Left colon (tissue), 2 donors: ENCODE measurements around the gene GLYATL1. TPM values are rescaled to one million over a fixed set of nuclear protein-coding genes. Genes with fewer than 3 reads are reported as not detected.

ENCODE experiments used
- ATAC-seq: fragments of 200-7000 bp; cut with Tn5 transposase; one replicate; pipeline ENCODE4 v1.9.1; 2020; ENCODE audit warnings: mild to moderate bottlenecking, moderate library complexity
- DNase-seq, 2 donors: peaks; one replicate each; pipeline ENCODE4 v3.0.0-alpha.2; 2020
- intact Hi-C, 2 donors: fragments of 100-400 bp; cut with DNase I in 1 of 2; cut with micrococcal nuclease in 1 of 2; formaldehyde crosslinking; loops; one replicate each; pipeline versions ENCODE4 v1.11.2 to v1.14.0; 2022; cut with DNase I, micrococcal nuclease
- total RNA-seq, 2 donors: library from RNA; stranded (reverse); fragmentation: NEBNext Ultra II Directional; extraction: Animal tissue kit (Norgen Biotek cat#: 25700); gene quantifications; one replicate each; pipeline ENCODE4 v1.2.1, GENCODE V29; 2021
- donor health status: DM: no; HTN: no; CAD: no.
- donor health status: DM: yes; HTN: yes; CAD: no.

The GLYATL1 gene
- total RNA-seq, 2 donors from 2014 or later, result 0.25 to 0.34 TPM

DNA sequence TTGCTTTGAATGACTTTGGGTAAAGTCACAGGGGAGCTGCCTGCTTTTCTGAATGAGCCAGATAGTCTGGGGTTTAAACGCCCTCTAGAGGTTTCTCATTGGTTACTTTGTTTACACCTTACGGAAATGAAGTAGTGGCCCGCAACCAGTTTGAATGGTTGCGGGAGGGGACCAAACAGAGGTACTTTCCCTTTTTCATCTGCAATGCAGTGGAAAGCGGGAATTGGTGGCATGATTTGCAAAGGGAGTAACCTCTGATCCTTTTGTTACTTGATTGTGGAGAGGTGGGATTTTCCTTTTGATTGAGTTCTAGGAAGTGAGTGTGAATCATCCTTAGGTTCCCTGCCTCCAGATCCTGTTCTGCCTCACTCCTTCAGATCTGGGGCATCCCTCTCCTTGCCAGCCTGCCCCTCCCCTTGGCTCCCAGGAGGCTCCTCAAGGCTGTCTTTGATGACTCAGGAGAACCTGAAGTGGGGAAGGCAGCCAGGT is 15.9 kb upstream of the GLYATL1 start:
- DNase-seq (no peak), ATAC-seq (peak; percentile 49)
- intact Hi-C loops, result no loop called here

GRCh38 chr11:58924230-58924629 is 15.1 kb upstream of the GLYATL1 start:
- no peak for ATAC-seq
- intact Hi-C loops, result no loop called here
- no peak for DNase-seq

DNA sequence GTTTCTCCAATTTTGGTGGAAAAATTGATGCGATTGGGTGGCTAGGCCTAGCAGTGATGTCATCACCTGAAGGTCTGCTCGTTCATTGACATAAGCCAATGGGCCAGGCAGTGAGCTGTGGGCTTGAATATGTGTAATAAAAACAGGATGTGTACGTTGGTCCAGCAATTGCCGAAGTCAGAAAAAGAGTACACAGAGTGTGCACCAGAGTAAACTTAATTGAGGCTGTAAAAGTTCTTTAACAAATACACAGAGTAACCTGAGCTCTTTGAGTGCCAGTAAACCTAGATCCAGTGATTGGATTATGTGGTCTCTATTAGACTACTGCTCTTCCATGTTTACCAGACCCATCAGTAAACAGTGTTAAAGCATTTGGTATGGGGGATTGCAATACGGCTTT is 13.0 kb upstream of the GLYATL1 start:
- peak; percentile 64 for ATAC-seq
- intact Hi-C loops, result no loop called here
- no peak for DNase-seq

- DNase-seq (no peak), ATAC-seq (no peak)
- intact Hi-C loops, result no loop called here
Measured at GRCh38 chr11:58926695-58927094, 12.6 kb upstream of the GLYATL1 start.

- intact Hi-C loops, result no loop called here
- ATAC-seq (peak; percentile 77), DNase-seq (peak; percentile 49 to 74)
Measured at GRCh38 chr11:58927393-58928106, 11.7 kb upstream of the GLYATL1 start.

DNA sequence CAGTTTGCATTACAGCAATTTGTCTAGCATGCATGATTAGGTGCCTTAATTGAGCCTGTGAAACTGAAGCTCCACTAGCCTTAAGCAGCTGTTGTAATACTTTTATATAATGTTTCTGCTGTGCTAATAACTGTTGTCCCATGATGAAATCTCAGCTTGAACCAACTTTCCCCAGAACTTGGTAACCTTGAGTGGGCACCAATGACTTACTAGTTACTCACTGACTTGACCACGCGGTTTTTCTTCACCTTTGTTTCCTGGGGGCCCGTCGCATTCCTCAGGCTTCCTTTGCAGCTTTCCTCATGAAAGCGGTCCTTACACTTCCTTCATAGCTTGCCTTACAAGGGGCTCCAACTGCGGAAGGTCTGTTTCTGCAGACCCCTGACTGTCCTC is 11.2 kb upstream of the GLYATL1 start:
- ATAC-seq (no peak), DNase-seq (no peak)
- intact Hi-C loops, result no loop called here

DNA sequence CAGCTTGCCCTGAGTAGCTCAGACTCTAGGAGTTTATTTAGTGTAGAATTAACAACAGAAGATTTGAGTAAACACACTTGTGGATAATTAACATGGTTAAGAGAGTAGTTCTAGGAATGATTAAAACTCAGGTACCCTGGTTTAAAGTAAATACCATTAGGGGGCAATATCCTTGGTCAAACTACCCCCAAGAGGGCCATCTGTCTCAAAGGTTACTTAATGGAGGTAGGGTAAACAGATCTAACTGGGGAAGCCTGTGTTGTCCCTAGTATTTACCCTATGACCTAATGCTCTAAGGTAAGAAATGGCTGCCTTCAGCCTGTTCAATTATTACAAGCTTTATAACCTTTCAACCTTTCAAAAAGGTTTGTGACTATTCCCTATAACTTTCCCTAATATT is 10.6 kb upstream of the GLYATL1 start:
- DNase-seq (no peak), ATAC-seq (no peak)
- intact Hi-C loops, result no loop called here

GRCh38 chr11:58930926-58931325 is 8.4 kb upstream of the GLYATL1 start:
- intact Hi-C loops, result no loop called here
- DNase-seq, result no peak
- ATAC-seq, result no peak

DNA sequence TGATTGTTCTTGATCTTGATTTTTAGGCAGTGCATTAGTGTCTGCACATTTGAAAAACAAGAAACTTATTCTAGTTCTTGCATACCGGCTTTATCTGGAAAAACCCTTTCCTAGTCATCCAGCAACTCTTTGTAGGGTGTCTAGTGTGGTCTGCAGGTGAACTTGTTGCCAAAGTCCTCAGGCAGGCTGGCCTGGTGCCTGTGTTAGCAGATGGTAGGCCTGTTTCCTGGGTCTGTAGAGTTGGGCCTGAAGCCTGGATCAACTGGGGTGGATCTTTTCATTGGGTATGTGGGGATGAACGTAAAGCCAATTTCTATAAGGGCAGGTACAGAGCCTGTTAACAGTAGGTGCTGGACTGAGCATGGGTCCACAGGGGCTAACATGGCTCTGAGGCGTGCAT is 5.6 kb upstream of the GLYATL1 start:
- intact Hi-C loops, result no loop called here
- ATAC-seq, result no peak
- no peak for DNase-seq

GRCh38 chr11:58934945-58935513 is 4.3 kb upstream of the GLYATL1 start:
- DNase-seq (no peak), ATAC-seq (no peak)
- intact Hi-C loops, result no loop called here

- DNase-seq, result no peak
- intact Hi-C loops, result no loop called here
- ATAC-seq, result no peak
Measured at GRCh38 chr11:58938398-58938797, 890 bp upstream of the GLYATL1 start.

GRCh38 chr11:58940028-58940427 is 740 bp downstream of the GLYATL1 start:
- DNase-seq, result no peak
- ATAC-seq, result no peak
- intact Hi-C loops, result no loop called here

DNA sequence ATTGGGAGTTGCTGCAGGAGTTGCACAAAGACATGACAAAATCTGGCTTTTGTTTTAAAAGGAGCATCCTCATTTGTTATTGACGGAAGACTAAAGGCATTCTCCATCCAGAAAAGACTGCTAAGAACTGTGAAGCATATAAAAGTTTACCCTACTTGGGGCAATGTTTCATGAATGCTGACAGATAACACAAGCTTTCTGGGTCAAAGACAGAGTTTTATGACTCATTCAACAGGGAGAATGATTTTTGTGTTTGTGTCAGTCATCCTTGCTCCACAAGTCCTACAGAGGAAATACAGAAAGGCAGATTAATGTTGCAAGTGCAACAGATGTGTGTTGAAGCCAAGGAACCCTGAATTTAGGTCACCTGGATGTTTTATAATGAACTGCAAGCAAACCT is 2.5 kb downstream of the GLYATL1 start:
- ATAC-seq (no peak), DNase-seq (no peak)
- intact Hi-C loops, result no loop called here

GRCh38 chr11:58945663-58946062 is 6.4 kb downstream of the GLYATL1 start:
- ATAC-seq (no peak), DNase-seq (no peak)
- intact Hi-C loops, result no loop called here

DNA sequence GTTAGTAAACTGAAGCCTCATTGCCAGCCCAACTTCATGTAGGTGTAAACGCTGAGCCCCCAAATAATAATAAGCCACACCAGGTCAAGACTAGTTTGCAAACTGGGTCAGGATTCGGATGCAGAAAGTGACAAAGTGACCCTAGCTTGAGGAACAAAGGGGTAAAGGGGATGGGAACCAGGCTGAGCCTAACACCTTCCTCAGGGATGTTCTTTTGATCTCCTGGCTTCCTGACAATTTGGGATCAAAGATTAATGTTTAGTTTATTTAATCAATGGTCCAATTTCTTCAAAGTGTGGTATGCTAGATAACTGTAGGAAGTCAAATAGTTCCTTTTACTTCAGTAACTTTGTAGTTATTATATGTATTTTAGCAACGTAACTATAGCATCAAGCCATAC is 9.9 kb downstream of the GLYATL1 start:
- no peak for ATAC-seq
- DNase-seq, result no peak
- intact Hi-C loops, result no loop called here

DNA sequence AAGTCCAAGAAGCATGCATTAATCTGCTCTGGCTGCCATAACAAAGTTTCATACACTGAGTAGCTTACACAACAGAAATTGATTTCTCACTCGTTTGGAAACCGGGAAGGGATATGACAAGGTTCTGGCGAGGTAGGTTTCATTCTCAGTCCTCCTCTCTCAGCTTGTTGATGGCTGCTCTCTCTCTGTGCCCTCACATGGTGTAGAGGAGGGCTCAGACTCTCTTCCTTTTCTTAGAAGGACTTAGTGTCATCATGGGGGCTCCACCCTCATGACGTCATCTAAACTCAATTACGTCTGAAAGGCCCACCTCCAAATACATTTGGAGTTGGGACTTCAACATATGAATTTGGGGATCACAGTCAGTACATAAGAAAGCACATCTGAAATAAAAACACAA is 18.6 kb downstream of the GLYATL1 start:
- intact Hi-C loops, result no loop called here
- no peak for ATAC-seq
- DNase-seq, result no peak

- peak in 1 of 2 donors; percentile 70 for DNase-seq
- intact Hi-C loops, result no loop called here
- peak; percentile 57 for ATAC-seq
Measured at GRCh38 chr11:58958500-58958899, 19.2 kb downstream of the GLYATL1 start.

DNA sequence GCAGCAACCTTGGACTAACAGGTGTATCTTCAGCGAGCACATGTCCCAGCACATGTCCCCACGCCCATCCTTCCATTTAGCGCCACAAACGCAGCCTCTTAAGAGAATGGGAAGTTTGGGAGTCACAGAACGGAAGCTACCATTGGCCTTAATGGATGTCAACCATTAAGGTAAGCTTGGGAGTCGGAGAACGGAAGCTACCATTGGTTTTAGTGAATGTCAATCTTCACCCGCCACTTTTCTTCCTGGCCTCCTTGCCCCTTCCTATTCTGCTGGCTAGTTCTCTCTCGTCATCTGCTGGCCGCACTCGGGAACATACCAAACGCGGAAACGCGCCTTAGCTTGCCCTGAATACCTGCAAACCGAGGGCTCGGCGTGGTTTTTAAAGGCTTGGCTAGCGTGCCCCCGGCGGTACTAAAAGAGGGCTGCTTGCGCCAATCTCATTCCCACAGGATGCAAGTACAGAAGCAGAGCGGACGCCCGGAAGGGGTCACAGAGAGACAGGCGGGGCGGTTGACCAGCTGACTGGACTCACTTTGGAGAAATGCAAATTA is 24.3 kb downstream of the GLYATL1 start:
- no peak for ATAC-seq
- intact Hi-C loops, result no loop called here
- no peak for DNase-seq

GRCh38 chr11:58965246-58965985 is 26.1 kb downstream of the GLYATL1 start:
- intact Hi-C loops, result no loop called here
- ATAC-seq (no peak), DNase-seq (no peak)

DNA sequence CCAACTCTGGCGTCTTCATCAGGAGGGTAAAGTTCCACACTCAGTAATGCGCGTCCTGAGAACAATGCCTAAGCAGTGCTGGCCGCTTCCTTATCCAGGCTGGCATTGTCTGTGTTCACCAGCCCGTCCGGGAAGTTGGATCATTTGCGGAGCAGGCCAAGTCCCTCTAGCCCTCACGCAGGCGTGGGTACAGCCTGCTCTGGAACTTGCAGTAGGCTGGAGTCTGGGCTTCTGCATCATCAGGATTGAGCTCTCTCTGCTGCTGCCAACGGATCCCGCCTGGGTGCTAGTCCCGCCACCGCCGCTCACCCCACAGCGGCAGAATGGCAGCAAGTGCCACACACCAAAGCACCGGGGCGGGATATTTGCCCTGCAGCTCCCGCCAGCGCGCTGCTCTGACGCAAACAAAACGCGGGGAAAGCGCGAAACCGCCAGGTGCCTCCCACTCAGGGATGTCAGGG is 29.0 kb downstream of the GLYATL1 start:
- peak; percentile 50 for ATAC-seq
- peak in 1 of 2 donors; percentile 18 for DNase-seq
- intact Hi-C loops, result no loop called here
